Fibroblast of skin of right biceps (primary cell): ENCODE data around the gene DLK1.

Source experiments
- DNase-seq: peaks from one replicate; pipeline ENCODE4 v3.0.0-alpha.2; 2013

The DLK1 gene

GRCh38 chr14:100694579-100695422, 31.9 kb upstream of the DLK1 start:
- DNase-seq, result peak; percentile 33

DNA sequence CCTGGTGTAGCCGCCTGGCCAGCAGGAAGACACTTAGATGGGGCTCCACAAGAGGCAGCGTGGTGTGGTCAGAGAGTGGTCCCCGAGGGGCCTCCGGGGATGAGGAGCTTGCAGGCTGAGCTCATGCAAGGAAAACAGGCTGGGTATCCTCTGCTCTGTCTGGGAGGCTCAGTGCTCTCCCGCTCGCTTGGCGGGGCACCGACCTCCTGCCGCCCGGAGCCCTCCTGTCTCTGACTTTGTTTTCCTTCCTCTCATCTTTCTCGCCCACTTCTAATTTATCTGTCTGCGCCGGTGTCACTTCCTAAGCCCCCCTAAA, 31.3 kb upstream of the DLK1 start:
- peak; percentile 10 for DNase-seq

DNA sequence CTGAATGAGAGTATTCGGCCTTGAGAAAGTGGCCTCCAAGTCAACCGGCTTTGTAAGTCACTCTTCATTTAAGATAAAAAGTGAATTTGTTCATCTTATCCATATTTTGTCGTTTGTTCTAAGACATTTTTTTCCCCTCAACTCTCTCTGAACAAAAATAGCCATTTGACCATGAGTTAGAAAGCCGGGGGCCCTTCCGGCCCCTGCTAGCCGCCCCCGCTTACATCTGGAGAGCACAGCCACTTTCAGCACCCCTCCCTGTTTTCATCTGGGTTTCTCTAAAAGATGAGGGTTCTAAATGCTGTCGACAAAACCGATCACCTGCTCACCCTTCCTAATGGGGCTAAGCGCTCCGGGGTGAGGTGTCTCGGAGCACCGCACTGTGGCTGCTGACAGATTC, 30.7 kb upstream of the DLK1 start:
- DNase-seq, result no peak

DNA sequence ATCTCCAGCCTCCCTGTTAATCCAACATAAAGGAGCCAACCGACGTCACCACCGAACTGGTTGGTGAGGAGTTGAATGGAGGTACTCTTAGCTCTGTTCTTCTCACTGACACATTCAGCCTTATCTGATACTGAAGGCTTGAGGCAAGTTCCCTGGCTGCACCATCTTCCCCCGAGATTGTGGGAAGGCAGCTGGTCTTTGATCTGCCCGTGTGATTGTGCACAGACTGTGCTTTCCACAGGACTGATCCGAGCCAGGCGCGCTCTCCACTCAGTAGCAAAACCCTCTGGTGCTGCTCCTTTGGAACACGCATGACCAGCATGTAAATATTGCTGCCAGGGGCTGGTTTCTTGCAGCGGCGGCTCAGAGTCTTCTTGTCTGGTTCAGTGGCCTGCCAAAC, 30.1 kb upstream of the DLK1 start:
- DNase-seq, result no peak

DNA sequence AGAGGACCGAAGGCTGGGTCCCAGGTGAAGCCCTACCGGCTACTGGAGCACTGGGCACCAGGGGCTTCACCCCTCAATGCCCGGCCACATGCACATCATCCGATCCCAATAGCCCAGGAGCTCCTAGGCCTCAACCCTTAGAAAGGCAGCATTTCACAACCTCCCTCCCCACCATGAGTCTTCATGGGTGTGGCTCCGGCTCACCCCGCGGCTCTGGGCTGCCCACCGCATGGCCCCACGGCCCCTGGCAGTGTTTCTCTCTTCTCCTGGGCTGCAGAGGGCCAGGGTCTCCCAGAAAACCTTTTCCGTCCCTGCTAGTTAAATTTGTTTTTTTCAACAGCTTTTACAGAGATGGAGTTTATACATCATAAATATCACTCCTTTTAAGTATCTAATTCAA, 28.6 kb upstream of the DLK1 start:
- DNase-seq, result no peak

DNA sequence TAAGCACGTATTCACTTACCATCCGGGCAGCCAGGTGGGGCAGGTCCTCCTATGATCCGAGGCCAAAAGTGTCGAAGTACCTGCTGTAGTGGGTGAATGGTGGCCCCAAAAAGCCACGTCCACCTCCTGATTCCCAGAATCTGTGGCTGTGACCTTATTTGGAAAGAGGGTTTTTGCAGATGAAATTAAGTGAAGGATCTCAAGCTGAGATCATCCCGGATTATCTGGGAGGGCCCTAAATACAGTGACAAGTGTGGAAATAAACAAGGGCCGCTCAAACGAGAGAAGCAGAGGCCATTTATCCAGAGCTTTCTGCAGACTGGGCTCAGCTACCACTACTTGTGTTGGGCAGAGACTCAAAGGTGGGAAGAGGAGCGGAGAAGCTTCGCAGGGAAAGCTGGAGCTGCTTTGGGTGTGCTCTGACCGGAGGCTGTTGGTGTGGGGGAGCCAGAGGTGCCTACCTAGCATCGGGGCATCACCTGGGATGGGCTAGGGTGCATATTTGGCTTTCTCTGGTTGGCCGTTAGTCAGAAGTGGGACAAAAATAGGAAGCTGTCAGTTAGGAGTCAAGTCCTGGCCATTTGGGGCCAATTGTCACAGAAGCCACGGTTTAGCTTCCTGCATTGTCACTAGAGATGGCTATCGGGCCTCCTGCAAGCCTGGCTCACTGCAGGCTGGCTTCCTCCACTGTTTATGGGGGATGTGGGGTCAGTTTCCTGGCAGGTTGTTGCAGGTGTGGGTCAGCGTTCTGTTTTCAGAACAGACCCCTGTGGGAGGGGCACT, 27.8 kb upstream of the DLK1 start:
- no peak for DNase-seq

DNA sequence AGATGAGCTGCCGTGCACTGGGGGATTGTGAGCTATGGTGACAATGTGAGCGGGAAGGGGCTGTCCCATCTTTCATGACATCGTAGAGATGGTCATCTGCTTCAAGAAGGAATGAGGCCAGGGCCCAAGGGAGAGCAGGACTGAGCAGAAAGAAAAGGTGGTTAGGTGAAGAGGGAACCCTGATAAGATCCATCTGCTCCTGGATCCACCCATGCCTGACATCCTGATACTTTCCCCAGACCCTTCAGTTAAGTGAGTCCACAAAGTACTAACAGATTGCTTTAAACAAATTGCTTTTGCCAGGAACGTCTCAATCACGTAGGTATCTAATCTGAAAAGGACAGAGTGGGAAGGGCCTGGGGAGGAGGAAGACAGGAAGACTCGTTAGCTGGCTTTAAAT, 25.4 kb upstream of the DLK1 start:
- DNase-seq, result no peak

DNA sequence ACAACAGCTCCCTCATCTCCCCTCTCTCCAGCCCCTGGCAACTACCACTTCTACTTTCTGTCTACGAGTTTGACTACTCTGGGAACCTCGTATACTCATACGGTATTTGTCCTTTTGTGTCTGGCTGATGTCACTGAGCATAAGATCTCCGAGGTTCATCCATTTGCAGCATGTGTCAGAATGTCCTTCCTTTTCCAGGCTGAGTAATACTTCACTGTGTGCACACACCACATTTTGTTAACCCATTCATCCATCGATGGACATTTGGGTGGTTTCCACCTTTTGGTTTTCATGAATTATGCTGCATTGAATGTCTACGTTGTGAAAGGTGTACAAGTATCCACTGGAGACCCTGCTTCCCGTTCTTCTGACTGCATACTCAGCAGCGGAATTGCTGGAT, 24.1 kb upstream of the DLK1 start:
- DNase-seq, result no peak

GRCh38 chr14:100703386-100704220, 23.1 kb upstream of the DLK1 start:
- DNase-seq, result no peak

GRCh38 chr14:100706200-100706599, 20.5 kb upstream of the DLK1 start:
- DNase-seq, result no peak

DNA sequence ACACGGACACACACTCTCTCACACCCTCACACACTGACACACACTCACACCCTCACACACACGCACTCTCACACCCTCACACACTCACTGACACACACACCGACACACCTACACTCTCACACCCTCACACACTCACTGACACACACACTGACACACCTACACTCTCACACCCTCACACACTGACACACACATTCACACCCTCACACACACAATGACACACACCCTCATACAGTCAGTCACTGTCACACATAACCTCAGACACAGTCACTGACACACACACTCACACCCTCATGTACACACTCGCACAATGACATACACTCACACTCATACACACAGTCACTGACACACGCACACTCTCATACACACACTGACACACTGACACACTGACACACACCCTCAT, 19.8 kb upstream of the DLK1 start:
- no peak for DNase-seq

DNA sequence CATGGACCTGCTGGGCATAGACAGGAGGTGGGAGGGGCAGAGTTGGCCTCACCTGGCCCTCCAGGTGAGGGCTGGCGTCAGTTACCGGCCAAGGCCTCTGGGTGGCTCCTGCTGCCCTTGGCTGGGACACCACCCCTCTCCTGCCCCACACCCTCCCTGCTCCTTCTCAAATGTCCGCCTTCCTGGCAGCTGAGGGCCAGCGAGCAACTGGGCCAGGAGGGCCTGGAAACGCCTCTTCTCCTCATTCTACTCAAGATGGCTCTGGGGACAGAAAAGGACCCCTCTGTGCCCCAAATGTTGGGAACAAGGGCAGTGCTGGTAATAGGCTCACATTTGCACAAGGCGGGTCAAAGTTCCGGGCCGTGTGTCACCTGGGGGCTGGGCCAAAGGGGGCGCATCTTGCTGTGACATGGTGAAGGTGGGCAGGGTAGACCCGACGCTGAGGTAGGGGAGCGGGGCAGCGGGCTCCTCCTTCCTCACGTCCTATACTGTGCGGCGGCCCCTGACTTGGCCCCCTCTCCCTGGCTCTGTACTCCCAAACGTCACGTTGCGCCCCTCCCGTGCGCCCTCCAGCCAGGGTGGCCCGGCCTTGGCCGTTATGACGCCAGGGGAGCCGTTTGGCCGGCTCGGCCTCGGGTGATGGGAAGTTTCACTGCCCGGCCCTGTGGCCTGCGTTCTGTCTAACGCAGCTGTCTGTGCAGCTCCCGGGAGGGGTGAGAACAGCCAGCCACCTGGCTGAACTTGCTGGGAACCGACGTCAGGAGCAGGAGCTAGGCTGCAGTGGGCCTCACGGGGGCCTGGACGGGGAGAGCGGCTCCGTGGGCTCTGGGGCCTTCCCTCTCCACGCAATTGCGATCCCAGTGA, 18.0 kb upstream of the DLK1 start:
- DNase-seq, result no peak

DNA sequence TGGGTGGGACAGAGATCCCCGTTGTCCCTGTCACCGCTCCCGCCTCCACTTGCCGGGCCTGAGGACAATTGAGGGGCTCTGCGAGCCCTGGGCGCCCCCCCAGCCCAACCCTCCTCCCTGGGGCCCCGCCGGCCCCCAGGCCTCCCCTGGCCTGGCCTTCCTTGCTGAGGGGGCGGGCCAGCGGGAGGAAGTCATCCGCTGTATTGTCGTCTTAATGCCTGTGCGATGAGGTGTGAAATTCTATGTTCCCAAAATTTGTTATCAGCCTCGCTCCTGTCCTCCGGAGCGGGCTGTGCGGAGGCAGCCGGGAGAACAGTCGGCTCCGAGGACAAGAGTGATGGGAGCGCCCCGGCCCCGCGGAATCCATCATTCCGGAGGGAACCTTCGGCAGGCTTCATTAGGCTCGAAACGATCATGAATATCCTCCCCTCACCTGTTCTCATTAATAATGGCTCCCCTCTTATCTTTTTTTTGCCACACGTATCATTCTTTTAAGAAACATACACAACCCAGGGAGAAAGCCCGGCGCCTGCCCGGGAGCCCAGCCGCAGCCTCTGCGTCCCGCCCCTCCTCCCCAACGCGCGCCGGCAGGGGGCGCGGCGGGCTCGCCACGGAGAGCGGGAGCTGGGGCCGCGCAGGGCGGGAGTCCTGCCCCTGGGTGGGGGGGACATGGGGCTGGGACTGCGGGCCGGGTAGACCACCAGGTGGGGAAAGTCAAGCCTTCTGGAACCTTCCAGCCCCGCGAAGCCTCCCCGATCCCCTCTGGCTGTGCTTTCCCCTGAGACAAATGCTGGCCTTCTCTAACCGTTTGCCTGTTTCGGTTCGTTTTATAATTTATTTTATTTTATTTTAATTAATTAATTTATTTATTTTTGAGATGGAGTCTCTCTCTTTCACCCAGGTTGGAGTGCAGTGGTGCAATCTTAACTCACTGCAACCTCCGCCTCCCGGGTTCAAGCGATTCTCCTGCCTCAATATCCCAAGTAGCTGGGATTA, 17.1 kb upstream of the DLK1 start:
- no peak for DNase-seq

DNA sequence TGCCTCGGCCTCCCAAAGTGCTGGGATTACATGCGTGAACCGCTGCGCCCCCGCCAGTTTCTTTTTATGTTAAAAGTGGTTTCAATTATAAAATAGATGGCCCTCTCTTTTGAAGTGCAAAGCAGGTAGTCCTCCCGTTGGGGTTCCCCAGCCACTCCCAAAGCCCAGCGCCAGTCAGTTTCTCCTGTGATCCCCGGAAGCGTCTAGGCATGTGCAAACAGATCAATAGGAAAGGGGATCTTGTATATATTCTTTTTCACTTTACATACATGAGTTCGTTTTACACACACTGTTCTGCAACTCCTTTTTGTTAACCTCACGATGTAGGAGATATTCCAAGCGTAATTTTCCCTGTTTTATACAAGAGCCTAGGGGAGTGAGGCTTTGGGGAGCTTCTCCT, 16.3 kb upstream of the DLK1 start:
- DNase-seq, result no peak

DNA sequence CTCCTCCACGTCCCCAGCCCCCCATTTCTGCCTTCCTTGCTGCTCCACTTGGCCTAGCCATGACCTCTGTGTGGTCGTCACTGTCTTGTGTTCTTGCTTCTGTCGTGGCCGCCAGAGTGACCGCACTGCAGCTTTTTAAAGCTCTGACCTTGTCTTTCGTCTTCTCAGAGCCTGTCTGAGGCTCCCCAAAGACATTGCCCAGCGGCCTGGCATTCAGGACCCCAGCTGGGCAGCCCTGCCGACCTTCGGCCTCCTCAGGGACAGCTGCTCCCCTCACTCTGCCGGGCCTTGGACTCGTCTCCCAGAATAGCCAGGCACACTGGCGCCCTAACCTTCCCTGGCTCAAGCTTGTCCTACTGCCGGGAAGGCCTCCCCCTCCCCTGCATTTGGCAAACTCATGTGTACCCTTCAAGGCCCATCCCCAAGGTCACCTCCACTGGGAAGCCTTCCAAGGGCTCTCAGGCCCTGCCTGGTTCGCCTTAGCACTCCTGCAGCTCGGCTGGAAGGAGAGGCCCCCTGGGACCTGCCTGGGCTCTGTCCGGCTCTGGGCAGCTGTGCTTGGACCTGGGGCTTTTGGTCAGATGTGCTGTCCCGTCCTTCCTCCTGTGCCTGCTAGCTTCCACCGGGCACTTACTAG, 15.7 kb upstream of the DLK1 start:
- no peak for DNase-seq

- no peak for DNase-seq
Measured at GRCh38 chr14:100711493-100711892, 15.2 kb upstream of the DLK1 start.

DNA sequence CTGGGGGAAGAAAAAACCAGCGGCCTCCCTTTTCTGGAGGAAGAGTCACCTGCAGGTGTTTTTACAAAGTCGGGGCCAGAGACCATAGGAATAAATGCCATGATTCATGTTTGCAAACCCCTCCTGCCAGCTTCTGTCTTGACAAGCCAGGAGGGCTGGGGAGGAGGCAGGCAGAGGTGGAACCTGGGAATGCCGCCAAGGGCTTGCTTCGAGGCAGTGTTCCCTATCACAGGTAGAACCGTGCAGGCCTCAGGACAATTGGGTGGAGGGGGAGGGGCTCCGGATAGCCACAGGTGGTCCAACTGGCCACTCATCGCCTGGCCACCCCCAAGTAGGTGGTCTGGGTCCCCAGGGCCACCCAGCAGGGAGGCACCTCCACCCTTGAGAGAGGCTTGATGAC, 14.2 kb upstream of the DLK1 start:
- no peak for DNase-seq

DNA sequence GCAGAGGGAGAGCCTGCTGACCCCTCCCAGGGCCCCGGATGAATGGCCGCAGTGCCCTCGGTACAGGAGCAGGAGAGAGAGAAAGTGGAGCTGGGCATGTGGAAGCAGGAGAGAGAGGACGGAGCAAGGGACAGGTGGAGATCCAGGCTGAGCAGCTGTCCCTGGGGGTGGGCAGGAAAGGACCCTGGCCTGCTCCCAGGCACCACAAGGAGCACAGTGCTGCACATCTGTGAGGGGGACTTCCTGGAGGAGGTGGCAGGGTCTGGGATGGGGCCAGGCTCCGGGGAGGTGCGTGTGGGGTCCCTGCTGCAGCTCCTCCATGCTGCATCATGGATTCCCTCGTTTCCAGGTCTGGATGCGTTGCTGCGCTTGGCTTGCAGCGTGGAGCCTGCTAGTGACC, 13.0 kb upstream of the DLK1 start:
- no peak for DNase-seq

- DNase-seq, result no peak
Measured at GRCh38 chr14:100714258-100714892, 12.3 kb upstream of the DLK1 start.

DNA sequence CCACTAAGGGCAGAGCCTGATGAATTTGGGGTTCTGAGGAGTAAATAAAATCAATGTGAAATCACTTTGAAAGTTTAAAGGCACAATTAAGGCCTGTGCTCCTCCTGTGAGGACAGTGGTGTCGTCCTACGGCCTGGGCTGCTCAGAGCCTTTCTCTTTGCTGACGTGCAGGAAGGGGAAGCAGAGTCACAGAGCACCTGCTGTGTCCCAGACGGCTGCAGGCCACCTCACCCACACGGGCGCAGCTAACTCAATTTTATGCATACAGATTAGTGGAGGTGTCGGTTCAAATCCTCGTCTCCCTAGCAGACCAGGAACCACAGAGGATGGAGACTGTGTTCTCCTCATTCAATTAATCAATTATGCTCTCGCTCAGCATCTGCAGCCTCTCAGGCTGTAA, 11.4 kb upstream of the DLK1 start:
- no peak for DNase-seq
